Brain pericyte (primary cell): ENCODE results near the gene NT5DC3.

Source experiments
- DNase-seq: peaks from one replicate; pipeline ENCODE4 v3.0.0-alpha.2; 2012; ENCODE audit warnings: low read depth, low spot score

Gene NT5DC3

GRCh38 chr12:103833095-103833775 lies 7.8 kb downstream of the NT5DC3 start:
- DNase-seq: no peak

- DNase-seq: no peak
These were observed 8.7 kb downstream of the NT5DC3 start for GRCh38 chr12:103832048-103832997.

GRCh38 chr12:103830730-103831320 lies 10.2 kb downstream of the NT5DC3 start:
- DNase-seq: no peak

- DNase-seq: no peak
These were observed 10.9 kb downstream of the NT5DC3 start for GRCh38 chr12:103830025-103830725.

GRCh38 chr12:103829092-103829491 lies 11.9 kb downstream of the NT5DC3 start:
- DNase-seq: no peak

- DNase-seq: no peak
These were observed 13.1 kb downstream of the NT5DC3 start for GRCh38 chr12:103827911-103828391.

GRCh38 chr12:103824845-103825244 lies 16.2 kb downstream of the NT5DC3 start:
- DNase-seq: no peak

- DNase-seq: no peak
These were observed 16.7 kb downstream of the NT5DC3 start for GRCh38 chr12:103824290-103824689.

- DNase-seq: no peak
These were observed 17.2 kb downstream of the NT5DC3 start for GRCh38 chr12:103823871-103824270.

GRCh38 chr12:103821773-103822172 lies 19.3 kb downstream of the NT5DC3 start:
- DNase-seq: no peak

GRCh38 chr12:103820881-103821489 lies 20.0 kb downstream of the NT5DC3 start:
- DNase-seq: no peak

GRCh38 chr12:103820361-103820760 lies 20.7 kb downstream of the NT5DC3 start:
- no peak for DNase-seq

GRCh38 chr12:103819892-103820291 lies 21.1 kb downstream of the NT5DC3 start:
- DNase-seq: no peak

- no peak for DNase-seq
These were observed 21.7 kb downstream of the NT5DC3 start for GRCh38 chr12:103819312-103819711.

GRCh38 chr12:103817791-103818190 lies 23.2 kb downstream of the NT5DC3 start:
- no peak for DNase-seq

- no peak for DNase-seq
These were observed 24.4 kb downstream of the NT5DC3 start for GRCh38 chr12:103816663-103817062.

GRCh38 chr12:103814436-103814835 lies 26.6 kb downstream of the NT5DC3 start:
- no peak for DNase-seq

- DNase-seq: no peak
These were observed 27.1 kb downstream of the NT5DC3 start for GRCh38 chr12:103813949-103814348.

GRCh38 chr12:103813426-103813825 lies 27.6 kb downstream of the NT5DC3 start:
- DNase-seq: no peak

GRCh38 chr12:103812789-103813188 lies 28.2 kb downstream of the NT5DC3 start:
- DNase-seq: no peak

GRCh38 chr12:103811791-103812190 lies 29.2 kb downstream of the NT5DC3 start:
- no peak for DNase-seq
